Activated naive CD4-positive, alpha-beta T cell treated with anti-CD3 and anti-CD28 coated beads, Interleukin-2, amount 50 U/mL, for 24 hours (primary cell): ENCODE measurements around the gene SLC7A9.
"Not testable (repeated sequence)": the region's sequence is repeated elsewhere in the genome, so short reads cannot be mapped to it uniquely, and the experiment has no call there.

ENCODE experiments used
- H3K27ac Mint-ChIP-seq: one replicate; pipeline ENCODE4 v1.8.0; 2021; ENCODE audit warnings: mild to moderate bottlenecking, mixed read lengths
- H3K27me3 Mint-ChIP-seq: one replicate; pipeline ENCODE4 v1.8.0; 2021; ENCODE audit warnings: mixed read lengths
- H3K36me3 Mint-ChIP-seq: one replicate; pipeline ENCODE4 v1.8.0; 2021; ENCODE audit warnings: mixed read lengths
- H3K4me1 Mint-ChIP-seq: one replicate; pipeline ENCODE4 v1.8.0; 2021; ENCODE audit warnings: mixed read lengths
- H3K4me3 Mint-ChIP-seq: one replicate; pipeline ENCODE4 v1.8.0; 2021; ENCODE audit warnings: mild to moderate bottlenecking, mixed read lengths
- H3K9me3 Mint-ChIP-seq: one replicate; pipeline ENCODE4 v1.8.0; 2021; ENCODE audit warnings: mixed read lengths

Gene SLC7A9

DNA sequence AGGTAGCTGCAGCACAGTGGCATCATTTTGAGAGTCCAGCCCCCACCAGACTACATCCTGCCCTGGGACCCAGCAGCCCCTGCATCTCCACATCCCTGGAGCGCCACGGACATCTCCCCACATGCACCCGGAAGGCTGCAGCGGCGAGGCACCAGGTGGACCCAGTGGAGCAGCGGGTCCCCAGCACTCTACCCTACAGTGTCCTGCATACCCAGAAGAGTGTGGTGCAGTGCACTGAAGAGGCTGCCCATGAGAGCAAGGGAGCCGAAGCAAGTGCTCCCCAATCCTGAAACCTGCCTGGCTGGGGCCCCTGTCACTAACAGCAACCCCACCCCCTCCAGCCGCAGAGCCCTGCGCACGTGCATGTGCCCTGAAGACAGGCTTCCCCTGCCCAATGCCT is 21.3 kb upstream of the SLC7A9 start:
- no peaks in the 10 kb centered on the region for H3K4me1 Mint-ChIP-seq
- H3K4me3 Mint-ChIP-seq = no peak overlapping the region
- peaks cover 13% of the 10 kb centered on the region for H3K9me3 Mint-ChIP-seq
- no peak overlapping the region for H3K27ac Mint-ChIP-seq
- no peaks in the 10 kb centered on the region for H3K27me3 Mint-ChIP-seq
- H3K36me3 Mint-ChIP-seq = peaks cover 46% of the 10 kb centered on the region

DNA sequence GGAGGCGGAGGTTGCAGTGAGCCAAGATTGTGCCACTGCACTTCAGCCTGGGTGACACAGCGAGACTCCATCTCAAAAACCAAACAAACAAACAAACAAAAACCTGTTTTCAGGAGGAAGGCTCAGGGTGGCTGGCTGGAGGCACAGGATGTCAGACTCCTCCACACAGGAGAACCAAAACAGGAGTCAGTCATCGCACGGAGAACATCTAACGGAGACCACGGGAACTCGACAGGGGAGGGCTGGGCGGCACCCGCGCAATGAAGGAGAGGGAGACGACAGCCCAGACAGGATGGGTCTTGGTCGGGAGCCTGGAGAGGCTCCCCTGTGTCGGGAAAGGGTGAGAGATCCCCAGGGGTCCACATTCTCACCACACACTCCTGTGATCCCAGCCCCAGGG is 20.8 kb upstream of the SLC7A9 start:
- Mint-ChIP-seq H3K27me3 (no peaks in the 10 kb centered on the region), H3K36me3 (peaks cover 44% of the 10 kb centered on the region), H3K4me1 (no peaks in the 10 kb centered on the region), H3K9me3 (peaks cover 13% of the 10 kb centered on the region), H3K27ac (no peak overlapping the region), H3K4me3 (no peak overlapping the region)

DNA sequence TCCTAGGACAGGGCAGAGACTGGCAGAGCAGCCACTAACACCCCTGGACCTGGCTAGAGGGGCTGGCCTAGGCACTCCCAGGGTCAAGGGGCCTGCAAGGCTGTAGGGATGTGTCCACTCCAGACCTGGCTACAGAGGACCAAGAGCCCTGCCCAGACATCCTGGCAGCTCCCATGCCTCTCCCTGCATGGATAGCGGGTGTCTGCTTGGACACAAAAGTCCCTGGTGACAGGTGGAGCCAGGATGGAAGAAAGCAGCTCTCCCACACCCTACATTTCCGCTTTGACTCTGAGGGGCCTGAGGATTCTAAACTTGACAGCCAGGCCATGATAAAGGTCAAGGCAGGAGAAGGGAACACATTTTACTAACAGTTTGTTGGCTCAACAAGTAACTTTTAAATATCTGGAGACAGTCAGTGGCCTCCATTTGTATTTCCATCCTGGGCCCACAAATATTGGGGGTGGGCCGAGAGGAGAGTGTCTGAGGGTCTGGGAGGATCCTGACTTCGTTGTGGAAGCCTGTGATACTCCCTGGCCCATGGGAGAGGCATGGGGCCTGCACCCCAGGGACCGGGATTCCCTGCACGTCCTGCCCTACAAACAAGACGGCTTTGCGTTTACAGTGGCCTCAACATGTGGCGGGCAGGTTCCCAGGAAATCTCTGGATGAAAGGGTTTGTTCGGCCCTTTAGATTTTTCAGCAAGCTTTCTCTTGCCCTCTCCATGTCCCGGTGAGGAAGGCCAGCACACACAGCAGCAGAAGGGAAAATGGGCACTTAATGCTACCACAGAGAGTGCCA is 19.8 kb upstream of the SLC7A9 start:
- peaks cover 35% of the 10 kb centered on the region for H3K36me3 Mint-ChIP-seq

DNA sequence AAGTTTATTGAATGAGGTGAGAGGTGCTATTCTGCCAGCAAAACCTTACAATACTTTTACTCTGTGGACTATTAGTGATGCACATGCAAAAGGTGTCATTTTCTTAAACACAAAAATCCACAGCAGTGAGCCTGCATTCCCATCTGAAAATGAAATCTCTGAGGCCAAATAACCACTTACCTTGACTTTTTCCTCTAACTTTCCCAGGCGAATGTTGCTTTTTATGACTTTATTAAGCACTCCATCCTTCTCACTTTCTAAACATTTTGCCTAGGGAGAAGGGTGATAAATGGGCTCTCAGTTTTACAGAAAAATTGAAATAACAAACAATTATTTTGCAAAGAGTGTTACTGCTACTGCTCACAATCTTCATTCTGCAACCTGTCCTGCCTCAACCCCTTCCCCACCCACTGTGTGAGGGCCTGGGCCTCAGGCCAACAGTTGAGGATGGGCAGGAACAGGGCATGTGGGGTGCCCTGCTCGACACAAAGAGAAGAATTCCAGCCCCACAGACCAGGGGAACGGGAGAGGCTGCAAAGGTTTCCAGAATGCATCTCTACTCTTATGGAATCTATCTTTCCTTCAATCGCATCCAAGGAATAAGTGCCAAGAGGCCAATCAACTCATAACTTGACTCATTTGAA is 18.1 kb upstream of the SLC7A9 start:
- H3K4me1 Mint-ChIP-seq = no peaks in the 10 kb centered on the region
- peaks cover 21% of the 10 kb centered on the region for H3K36me3 Mint-ChIP-seq
- H3K9me3 Mint-ChIP-seq = peaks cover 7% of the 10 kb centered on the region
- no peak overlapping the region for H3K27ac Mint-ChIP-seq
- H3K4me3 Mint-ChIP-seq = no peak overlapping the region
- no peaks in the 10 kb centered on the region for H3K27me3 Mint-ChIP-seq

More for the DNA sequence above, 19.8 kb upstream of the SLC7A9 start:
- H3K9me3 Mint-ChIP-seq = peaks cover 13% of the 10 kb centered on the region
- no peaks in the 10 kb centered on the region for H3K27me3 Mint-ChIP-seq
- no peak overlapping the region for H3K27ac Mint-ChIP-seq
- H3K4me1 Mint-ChIP-seq = no peaks in the 10 kb centered on the region
- no peak overlapping the region for H3K4me3 Mint-ChIP-seq

DNA sequence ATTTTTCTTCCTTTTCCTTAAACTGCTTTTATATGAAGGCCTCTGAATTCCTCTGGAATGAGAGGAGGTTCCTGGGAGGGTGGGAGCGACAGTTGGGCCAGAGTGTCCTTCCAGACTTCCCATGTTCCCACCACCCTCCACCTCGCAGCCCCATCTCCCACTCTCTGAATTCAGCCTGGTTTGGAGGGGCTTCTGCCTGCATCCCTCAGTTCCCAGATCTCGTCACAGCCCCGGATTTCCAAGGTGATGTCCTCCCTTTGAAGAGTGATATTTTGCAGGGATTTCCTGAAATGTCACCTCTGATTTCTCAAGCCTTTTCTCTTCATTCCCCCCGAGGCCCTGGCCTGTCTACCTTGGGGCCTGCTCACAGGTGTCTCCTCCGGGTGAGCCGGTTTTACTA is 16.7 kb upstream of the SLC7A9 start:
- peaks cover 13% of the 10 kb centered on the region for H3K36me3 Mint-ChIP-seq
- H3K4me1 Mint-ChIP-seq = no peaks in the 10 kb centered on the region

DNA sequence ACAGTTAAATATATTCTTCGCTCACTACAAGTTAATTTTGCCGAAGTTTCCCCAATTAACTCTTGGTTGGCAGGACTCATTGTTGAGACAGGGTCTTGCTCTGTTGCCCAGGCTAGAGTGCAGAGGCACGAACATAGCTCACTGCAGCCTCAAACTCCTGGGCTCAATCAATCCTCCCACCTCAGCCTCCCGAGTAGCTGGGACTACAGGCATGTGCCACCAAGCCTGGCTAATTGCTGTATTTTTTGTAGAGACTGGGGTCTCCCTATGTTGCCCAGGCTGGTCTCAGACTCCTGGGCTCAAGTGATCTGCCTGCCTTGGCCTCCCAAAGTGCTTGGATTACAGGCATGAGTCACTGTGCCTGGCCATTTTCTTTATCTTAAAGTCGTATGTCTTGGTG is 15.7 kb upstream of the SLC7A9 start:
- not testable (repeated sequence) for H3K4me3 Mint-ChIP-seq, H3K27me3 Mint-ChIP-seq, H3K27ac Mint-ChIP-seq, H3K9me3 Mint-ChIP-seq, H3K4me1 Mint-ChIP-seq
- H3K36me3 Mint-ChIP-seq = peaks cover 12% of the 10 kb centered on the region

More for the DNA sequence above, 16.7 kb upstream of the SLC7A9 start:
- H3K27me3 Mint-ChIP-seq = no peaks in the 10 kb centered on the region
- H3K9me3 Mint-ChIP-seq = peaks cover 1% of the 10 kb centered on the region
- H3K4me3 Mint-ChIP-seq = no peak overlapping the region
- H3K27ac Mint-ChIP-seq = no peak overlapping the region

DNA sequence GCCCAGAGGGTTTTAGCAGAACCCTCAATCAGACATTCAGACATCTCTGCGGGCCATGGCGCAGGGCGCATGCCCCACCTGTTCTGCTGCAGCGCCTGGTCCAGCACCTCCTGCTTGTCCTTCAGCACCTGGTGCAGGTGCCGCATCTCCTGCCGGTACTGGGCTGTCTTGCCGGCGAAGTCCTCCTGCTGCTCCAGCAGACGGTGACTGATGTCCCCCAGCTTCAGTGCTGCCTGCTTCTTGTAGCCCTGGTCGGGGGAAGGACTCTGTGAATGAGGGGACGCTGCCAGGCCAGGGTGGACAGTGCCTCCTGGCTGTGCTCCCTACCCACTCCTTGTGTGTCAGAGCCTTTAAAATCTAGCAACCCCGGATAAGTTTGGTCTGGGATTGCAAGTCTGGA is 12.2 kb upstream of the SLC7A9 start:
- no peak overlapping the region for H3K27ac Mint-ChIP-seq
- H3K4me1 Mint-ChIP-seq = no peaks in the 10 kb centered on the region
- H3K27me3 Mint-ChIP-seq = no peaks in the 10 kb centered on the region
- H3K4me3 Mint-ChIP-seq = no peak overlapping the region
- H3K9me3 Mint-ChIP-seq = no peaks in the 10 kb centered on the region
- H3K36me3 Mint-ChIP-seq = peaks cover 8% of the 10 kb centered on the region

DNA sequence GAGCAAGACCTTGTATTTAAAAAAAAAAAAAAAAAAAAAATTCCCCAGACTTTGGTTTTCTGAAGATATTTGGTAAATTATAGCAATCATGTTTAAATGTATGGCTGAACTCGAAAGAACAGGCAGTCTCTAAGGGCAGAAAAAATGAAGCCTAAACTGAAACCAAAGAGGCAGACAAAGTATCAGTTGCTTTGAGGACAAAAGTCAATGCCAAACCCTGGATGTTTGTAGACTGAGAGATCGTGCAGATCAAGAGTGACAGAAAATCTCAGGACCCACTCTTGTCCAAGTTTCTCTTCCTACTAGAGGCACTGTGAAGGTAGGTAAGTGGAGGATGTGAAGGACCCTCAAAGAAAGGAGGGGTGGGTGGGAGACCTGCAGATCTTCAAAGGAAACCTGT is 11.1 kb upstream of the SLC7A9 start:
- Mint-ChIP-seq H3K9me3 (no peaks in the 10 kb centered on the region), H3K36me3 (peaks cover 4% of the 10 kb centered on the region), H3K4me1 (no peaks in the 10 kb centered on the region), H3K4me3 (no peak overlapping the region), H3K27me3 (no peaks in the 10 kb centered on the region), H3K27ac (no peak overlapping the region)

DNA sequence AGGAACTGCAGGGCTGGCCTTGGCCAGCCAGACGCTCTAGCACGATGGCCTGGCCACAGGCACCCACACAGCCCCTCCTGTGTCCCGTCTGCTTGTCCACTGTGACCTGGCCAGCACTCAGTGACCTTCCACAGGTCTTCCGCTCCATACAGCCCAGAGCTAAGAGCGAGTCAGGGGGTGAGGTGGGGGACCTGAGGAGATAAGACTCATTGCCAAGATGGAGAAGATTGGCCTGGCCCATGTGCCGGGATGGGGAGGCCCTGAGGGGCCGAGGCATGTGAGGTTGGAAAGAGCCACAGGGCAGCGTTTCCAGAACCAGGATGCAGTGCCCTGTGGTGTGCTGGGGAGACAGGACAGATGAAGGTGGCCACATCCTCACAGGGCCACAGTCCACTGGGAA is 10.2 kb upstream of the SLC7A9 start:
- no peaks in the 10 kb centered on the region for H3K9me3 Mint-ChIP-seq

DNA sequence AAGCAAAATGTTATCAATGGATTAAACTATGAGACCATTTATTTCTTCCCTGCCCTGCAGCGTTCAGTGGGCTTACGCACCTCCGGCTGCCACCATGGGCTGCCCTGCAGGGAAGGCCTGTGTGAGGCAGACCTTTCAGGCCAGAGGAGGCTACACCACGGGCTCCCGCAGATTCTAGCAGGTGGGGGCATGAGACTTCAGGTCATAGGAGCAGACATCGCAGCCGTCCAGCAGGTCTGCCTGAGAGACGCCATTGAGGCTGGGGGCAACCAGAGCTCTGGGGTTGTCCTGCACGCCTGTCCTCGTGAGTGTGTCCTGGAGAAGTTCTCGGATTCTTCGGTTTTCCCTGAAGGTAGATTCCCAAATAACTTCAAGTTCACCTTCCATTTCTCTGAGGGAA is 9.4 kb upstream of the SLC7A9 start:
- Mint-ChIP-seq H3K9me3 (no peaks in the 10 kb centered on the region), H3K36me3 (peaks cover 4% of the 10 kb centered on the region), H3K27me3 (no peaks in the 10 kb centered on the region), H3K4me3 (no peak overlapping the region), H3K4me1 (no peaks in the 10 kb centered on the region), H3K27ac (no peak overlapping the region)

More for the DNA sequence above, 10.2 kb upstream of the SLC7A9 start:
- Mint-ChIP-seq H3K27me3 (no peaks in the 10 kb centered on the region), H3K4me3 (no peak overlapping the region), H3K4me1 (no peaks in the 10 kb centered on the region), H3K27ac (no peak overlapping the region), H3K36me3 (peaks cover 4% of the 10 kb centered on the region)

DNA sequence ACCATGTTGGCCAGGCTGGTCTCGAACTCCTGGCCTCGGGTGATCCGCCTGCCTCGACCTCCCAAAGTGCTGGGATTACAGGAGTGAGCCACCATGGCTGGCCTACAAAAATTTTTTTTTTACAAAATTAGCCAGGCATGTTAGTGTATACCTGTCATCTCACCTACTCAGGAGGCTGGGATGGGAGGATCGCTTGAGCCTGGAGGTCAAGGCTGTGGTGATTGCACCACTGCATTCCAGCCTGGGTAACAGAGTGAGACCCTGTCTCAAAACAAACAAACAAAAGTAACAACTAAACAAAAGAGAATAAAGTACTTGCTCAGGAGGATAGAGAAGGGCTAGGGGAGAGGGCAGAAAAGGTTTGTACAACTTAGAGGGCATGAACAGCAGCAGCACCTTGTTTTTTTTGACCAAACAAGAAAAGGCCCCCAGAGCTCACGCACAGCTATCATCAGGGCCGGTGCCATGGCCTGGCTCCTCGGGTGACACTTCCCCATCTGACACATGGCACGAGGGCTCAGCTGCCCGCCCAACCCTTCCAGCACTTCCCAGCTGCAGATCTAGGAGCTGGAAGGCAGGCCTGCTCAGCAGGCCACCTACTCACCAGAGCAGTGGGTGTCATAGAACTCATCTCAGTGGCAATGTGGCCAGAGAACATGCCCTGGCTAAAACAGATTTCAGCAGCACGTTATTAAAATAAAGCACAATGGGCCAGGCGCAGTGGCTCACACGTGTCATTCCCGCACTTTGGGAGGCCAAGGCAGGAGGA is 8.6 kb upstream of the SLC7A9 start:
- Mint-ChIP-seq H3K4me3 (no peak overlapping the region), H3K27me3 (no peaks in the 10 kb centered on the region), H3K36me3 (peaks cover 4% of the 10 kb centered on the region), H3K9me3 (no peaks in the 10 kb centered on the region), H3K27ac (no peak overlapping the region), H3K4me1 (no peaks in the 10 kb centered on the region)

DNA sequence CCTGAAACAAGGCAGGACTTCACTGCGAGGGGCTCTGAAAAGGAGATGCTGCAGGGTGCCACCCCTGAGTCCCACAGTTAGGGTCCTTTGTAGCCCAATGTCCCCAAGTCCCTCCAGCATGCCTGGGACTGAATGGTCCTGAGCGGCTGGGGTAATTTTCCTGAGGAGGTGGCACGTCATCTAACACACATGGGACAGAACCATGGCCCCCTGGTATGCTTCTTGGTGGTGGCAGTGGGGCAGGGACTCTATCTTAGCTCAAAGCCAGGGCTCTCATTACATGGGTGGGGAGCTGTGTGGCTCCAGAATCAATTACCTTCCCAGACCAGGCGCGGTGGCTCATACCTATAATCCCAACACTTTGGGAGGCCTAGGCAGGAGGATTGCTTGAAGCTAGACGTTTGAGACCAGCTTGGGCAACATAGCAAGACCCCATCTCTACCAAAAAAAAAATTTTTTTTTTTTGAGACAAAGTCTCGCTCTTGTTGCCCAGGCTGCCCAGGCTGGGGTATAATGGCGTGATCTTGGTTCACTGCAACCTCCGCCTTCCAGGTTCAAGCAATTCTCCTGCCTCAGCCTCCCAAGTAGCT is 7.9 kb upstream of the SLC7A9 start:
- Mint-ChIP-seq H3K9me3 (no peaks in the 10 kb centered on the region), H3K27ac (no peak overlapping the region), H3K27me3 (no peaks in the 10 kb centered on the region), H3K4me3 (no peak overlapping the region), H3K36me3 (peaks cover 4% of the 10 kb centered on the region), H3K4me1 (no peaks in the 10 kb centered on the region)

DNA sequence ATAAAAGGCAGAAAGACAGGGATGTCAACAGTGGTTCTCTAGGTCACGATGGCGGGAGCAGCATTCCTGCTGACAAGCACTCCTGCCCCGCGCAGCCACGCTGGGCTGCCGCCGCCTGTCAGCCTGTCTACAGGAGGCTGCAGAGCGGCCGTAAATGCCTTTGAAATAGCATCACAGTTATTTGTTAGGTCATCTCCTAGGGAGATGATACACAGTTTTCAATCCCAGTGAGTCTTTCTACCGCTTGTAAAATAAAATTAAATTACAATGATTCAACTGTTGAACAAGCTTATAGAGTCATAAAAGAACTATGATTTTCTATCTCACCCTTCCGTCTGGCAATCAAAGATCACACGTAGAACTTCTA is 7.3 kb upstream of the SLC7A9 start:
- H3K27ac Mint-ChIP-seq = no peak overlapping the region
- H3K4me1 Mint-ChIP-seq = no peaks in the 10 kb centered on the region
- H3K27me3 Mint-ChIP-seq = no peaks in the 10 kb centered on the region
- H3K36me3 Mint-ChIP-seq = peaks cover 4% of the 10 kb centered on the region
- H3K4me3 Mint-ChIP-seq = no peak overlapping the region
- H3K9me3 Mint-ChIP-seq = no peaks in the 10 kb centered on the region

DNA sequence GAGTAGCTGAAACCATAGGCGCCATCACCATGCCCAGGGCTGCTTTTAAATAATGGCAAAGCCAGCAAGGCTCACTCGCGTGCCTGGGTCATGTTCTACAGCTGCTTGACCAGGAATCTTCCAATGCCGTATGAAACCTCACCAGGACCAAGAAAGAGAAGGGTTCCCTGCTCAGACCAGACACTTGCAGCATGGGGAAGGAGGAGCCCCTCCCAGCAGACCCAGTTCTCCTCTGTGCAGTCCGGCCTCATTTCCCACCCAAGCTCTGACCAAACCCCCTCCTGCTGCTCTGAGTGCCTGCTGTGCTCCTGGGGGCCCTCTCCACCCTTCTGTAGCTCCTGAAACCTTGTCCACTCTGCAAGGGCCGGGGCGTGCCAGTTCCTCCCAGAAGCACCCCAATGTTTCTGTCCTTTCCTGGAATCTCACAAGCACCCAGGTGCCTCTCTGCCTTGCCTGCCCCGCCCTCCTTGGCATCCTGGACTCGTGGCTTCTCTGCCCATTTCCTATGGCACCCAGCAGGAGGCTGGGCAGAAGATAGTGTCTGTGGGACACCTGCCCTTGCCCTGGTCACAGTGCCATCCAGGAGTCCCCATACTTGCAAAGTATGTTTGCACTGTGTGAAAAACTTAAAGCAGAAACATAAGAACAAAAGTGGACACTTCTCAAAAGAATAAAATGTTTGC is 6.8 kb upstream of the SLC7A9 start:
- no peak overlapping the region for H3K4me3 Mint-ChIP-seq
- no peaks in the 10 kb centered on the region for H3K9me3 Mint-ChIP-seq
- no peaks in the 10 kb centered on the region for H3K27me3 Mint-ChIP-seq
- H3K27ac Mint-ChIP-seq = no peak overlapping the region
- H3K36me3 Mint-ChIP-seq = peaks cover 4% of the 10 kb centered on the region
- no peaks in the 10 kb centered on the region for H3K4me1 Mint-ChIP-seq

DNA sequence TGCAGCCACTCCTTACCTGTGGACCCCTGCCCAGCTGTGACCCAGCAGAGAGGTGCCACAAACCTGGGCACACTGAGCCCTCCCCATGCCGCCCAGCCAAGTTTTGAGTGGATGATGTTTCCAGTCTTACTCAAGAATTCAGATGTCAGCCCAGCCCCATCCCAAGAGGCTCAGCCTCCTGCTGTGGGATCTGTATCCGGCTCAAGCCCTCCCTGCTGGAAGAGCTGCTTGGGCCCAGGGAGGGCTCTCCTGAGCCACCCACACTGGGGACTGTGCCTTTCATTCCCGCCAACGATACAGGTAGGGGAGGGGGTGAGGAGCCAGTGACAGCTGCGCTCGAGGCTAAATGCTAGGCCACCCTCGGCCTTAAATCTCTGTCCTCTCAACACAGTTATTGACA is 5.9 kb upstream of the SLC7A9 start:
- Mint-ChIP-seq H3K4me3 (no peak overlapping the region), H3K4me1 (no peaks in the 10 kb centered on the region), H3K27ac (no peak overlapping the region), H3K27me3 (no peaks in the 10 kb centered on the region), H3K36me3 (peaks cover 4% of the 10 kb centered on the region), H3K9me3 (no peaks in the 10 kb centered on the region)
